K562 (cell line): ENCODE data around the gene TLCD5.

Experiments used
- CTCF ChIP-seq, 3 experiments: IDR thresholded peaks in 2 of 3; conservative IDR thresholded peaks in 1 of 3; 2 replicates each; pipeline ENCODE4 v1.5.1; 2011 to 2012; ENCODE audit warnings: low read length in 3 of 3, mild to moderate bottlenecking in 3 of 3, control low read depth in 2 of 3, improper control_type of control experiment in 1 of 3, inconsistent platforms in 1 of 3, low read depth in 1 of 3, mixed read lengths in 1 of 3, moderate library complexity in 1 of 3; ENCODE audit not compliant: insufficient read depth in 2 of 3
- EGR1 ChIP-seq: fragments of 450-650 bp; conservative IDR thresholded peaks from 2 replicates; pipeline ENCODE4 v1.6.1; 2017; ENCODE audit warnings: mild to moderate bottlenecking
- EZH2 ChIP-seq: IDR thresholded peaks from 2 replicates; pipeline ENCODE4 v1.6.1; 2012; ENCODE audit warnings: low read depth, mild to moderate bottlenecking, inconsistent platforms, low read length, borderline replicate concordance
- NFRKB ChIP-seq: fragments of 450-650 bp; IDR thresholded peaks from 2 replicates; pipeline ENCODE4 v1.6.1; 2016; ENCODE audit warnings: low read depth
- POLR2A ChIP-seq: fragments of 450-650 bp; conservative IDR thresholded peaks from 2 replicates; pipeline ENCODE4 v1.6.1; 2016
- SETDB1 ChIP-seq: IDR thresholded peaks from one replicate; pipeline ENCODE4 v1.6.1; 2012; ENCODE audit warnings: low read length, control low read depth, inconsistent platforms
- TF ChIP-seq, protein P1 (sequence below), 2 experiments: IDR thresholded peaks; 2 replicates each; pipeline ENCODE4 v1.6.1; 2011; ENCODE audit warnings: borderline replicate concordance in 1 of 2, control low read depth in 1 of 2, low read depth in 1 of 2, low read length in 1 of 2, mild to moderate bottlenecking in 1 of 2, mixed read lengths in 1 of 2, moderate library complexity in 1 of 2; ENCODE audit not compliant: insufficient read depth in 1 of 2, insufficient read length in 1 of 2, poor library complexity in 1 of 2, severe bottlenecking in 1 of 2; ENCODE audit errors: extremely low read depth in 1 of 2
- TF ChIP-seq, protein P2 (sequence below): fragments of 250-450 bp; sonication (Bioruptor Pico); IDR thresholded peaks from 2 replicates; pipeline ENCODE4 v1.4.0; 2020

DNA sequence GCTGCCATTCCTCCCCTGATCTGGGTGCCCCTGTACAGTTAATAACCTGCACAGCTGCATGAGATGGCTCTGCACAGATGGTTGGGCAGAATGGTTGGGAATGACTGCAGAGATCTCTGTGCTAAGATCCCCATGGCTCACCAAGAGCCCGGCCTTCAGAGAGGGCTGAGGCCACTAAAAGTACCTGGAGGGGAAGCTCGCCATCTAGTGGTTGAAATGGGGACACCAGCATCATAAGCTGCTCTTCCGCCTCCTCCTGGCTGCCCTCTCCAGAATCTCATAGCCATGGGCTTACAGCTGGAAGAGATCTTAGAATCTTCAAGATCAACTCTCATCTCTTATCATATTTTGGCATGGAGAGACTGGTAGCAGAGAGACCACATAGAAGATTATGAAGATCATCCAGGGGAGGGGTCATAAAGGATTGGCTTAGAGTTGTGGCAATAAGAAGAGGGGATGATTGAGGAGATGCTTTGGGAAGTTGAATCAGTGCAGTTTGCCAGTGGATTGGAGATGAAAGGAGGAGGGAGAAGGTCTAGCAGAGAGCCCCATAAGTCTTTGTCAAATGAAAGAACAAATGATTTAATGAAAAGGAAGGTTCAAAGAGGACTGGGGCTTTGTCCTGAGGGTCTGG is 22.0 kb upstream of the TLCD5 start:
- TF ChIP-seq, protein P1, sequence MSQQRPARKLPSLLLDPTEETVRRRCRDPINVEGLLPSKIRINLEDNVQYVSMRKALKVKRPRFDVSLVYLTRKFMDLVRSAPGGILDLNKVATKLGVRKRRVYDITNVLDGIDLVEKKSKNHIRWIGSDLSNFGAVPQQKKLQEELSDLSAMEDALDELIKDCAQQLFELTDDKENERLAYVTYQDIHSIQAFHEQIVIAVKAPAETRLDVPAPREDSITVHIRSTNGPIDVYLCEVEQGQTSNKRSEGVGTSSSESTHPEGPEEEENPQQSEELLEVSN (IDR thresholded peaks at IDR 0.05; ENCODE audit: borderline replicate concordance in 1 of 2, extremely low read depth in 1 of 2, insufficient read depth in 1 of 2, insufficient read length in 1 of 2, low read depth in 1 of 2, low read length in 1 of 2, poor library complexity in 1 of 2, severe bottlenecking in 1 of 2): no peak
- TF ChIP-seq, protein P2, sequence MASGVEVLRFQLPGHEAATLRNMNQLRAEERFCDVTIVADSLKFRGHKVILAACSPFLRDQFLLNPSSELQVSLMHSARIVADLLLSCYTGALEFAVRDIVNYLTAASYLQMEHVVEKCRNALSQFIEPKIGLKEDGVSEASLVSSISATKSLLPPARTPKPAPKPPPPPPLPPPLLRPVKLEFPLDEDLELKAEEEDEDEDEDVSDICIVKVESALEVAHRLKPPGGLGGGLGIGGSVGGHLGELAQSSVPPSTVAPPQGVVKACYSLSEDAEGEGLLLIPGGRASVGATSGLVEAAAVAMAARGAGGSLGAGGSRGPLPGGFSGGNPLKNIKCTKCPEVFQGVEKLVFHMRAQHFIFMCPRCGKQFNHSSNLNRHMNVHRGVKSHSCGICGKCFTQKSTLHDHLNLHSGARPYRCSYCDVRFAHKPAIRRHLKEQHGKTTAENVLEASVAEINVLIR (CRISPR knock-in tag): no peak
- TF ChIP-seq SETDB1: no peak
- TF ChIP-seq CTCF (IDR thresholded peaks at IDR 0.05 in 2 of 3, conservative IDR thresholded peaks at IDR 0.05 in 1 of 3; ENCODE audit: insufficient read depth in 2 of 3, low read depth in 1 of 3, low read length in 3 of 3): peak; percentile 97 to 100 (median 99)
- TF ChIP-seq EZH2: no peak
- no peak for TF ChIP-seq EGR1
- TF ChIP-seq POLR2A: no peak
- TF ChIP-seq NFRKB: no peak
